Renal pelvis (tissue), 4 donors: ENCODE data around the gene WDR45B. TPM values are rescaled to one million over a fixed set of nuclear protein-coding genes. Genes with fewer than 3 reads are reported as not detected.

Experiments used
- DNase-seq: peaks from one replicate; pipeline ENCODE4 v3.0.0-alpha.2; 2013
- polyA plus RNA-seq, 3 donors: library from polyadenylated mRNA; unstranded; fragments of 120-200 nt; gene quantifications; one replicate each; pipeline ENCODE4 v1.2.1, GENCODE V29; 2013; ENCODE audit not compliant: insufficient read length in 3 of 3

The WDR45B gene
- polyA plus RNA-seq, 3 donors = 93.5 to 98.7 (median 95.2) TPM

DNA sequence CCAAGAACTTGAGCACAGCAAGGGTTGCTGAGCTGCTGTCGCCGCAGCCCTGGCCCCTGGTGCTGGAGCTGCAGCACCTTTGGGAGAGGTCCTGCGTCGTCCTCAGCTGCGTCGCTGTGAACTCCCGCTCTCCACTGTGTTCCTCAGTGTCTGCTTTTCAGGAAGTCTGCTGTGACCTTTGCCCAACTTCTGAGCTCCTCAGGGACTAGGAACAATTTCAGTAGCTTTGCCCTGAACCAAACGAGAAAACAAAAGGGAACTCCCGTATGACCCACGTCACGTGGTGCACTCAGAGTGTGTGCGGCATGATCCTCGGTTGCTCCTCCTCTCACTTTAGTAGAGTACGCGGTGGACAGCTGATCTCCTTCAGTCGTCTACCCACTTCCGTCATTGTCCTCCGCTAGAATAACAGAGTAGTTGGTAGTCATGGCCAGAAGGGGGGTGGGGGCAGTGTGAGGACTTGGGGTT is 44.2 kb downstream of the WDR45B start:
- DNase-seq = peak; percentile 77

DNA sequence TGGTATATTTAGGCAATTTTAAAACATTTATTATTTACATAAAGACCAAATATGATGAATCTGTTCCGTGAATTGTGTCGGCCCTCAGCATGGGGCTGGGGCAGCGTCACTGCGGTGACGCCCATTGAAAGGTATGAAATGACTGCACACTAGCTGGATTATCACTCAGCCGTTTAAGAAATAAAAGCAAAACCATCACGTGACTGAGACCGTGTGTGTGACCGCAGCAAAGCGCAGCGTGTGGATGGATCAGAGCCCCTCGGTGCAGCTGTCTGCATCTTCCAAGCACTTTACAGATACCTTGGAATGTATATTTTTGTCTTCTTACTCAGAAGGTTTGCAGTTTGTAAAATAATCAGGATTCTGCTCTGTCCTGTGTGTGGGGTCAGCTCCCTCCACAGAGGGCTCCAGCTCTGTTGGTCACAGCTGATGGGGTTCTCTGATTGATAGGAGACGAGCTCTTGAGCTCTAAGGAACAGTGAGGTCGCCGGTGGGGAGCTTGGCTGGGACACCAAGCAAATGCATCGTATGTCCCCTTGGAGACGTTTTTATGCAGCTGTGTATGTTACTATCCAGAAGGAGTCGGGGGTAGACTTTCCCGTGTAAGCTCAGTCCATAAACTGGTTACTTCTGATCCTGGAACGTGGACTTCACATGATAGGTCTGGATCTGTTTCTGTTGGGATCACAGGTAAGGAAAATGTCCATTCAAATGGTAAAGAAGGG is 45.1 kb downstream of the WDR45B start:
- no peak for DNase-seq

DNA sequence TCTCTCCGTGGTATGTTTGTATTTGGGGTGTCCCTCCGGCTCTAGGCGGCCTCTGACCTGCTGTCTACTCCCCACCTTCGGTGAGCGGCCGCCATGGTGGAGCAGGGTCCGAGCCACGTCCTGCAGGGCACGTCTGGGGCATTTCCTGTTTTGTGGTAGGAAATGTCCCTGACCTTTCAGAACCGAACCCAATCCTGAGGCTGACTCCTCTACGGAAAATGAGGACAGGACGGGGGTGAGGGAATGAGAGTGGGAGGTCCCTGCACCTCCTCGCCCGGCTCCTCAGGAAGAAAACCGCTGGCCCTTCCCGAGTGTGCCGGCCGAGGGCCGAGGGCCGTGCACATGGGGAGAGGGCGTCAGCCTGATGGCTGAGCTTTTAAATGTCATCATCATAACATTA is 45.8 kb downstream of the WDR45B start:
- DNase-seq = no peak

DNA sequence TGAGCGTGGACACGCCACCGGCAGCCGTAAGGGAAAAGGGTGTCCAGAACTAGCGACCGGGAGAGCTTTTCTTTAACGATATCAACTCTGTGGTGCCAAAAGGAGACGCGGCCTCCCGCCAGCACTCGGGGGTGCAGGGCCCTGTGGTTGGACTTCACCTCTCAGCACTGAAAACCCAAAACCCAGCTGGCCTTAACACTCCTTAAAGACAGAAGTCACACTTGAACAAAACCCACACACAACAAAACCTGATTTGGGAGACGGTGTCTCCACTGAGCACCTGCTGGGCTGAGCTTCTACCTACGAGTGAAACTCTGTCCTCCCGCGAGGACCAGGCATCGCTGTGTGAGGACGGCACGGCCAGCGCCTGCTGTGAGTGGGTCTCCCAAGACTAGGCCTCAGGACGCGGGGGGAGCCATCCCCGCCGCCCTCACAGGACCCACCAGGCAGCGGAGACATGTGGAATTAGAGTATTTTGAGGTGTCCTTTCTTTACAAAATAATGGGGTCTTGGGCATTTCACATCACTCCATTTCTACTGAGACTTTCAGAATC is 46.7 kb downstream of the WDR45B start:
- DNase-seq = no peak

DNA sequence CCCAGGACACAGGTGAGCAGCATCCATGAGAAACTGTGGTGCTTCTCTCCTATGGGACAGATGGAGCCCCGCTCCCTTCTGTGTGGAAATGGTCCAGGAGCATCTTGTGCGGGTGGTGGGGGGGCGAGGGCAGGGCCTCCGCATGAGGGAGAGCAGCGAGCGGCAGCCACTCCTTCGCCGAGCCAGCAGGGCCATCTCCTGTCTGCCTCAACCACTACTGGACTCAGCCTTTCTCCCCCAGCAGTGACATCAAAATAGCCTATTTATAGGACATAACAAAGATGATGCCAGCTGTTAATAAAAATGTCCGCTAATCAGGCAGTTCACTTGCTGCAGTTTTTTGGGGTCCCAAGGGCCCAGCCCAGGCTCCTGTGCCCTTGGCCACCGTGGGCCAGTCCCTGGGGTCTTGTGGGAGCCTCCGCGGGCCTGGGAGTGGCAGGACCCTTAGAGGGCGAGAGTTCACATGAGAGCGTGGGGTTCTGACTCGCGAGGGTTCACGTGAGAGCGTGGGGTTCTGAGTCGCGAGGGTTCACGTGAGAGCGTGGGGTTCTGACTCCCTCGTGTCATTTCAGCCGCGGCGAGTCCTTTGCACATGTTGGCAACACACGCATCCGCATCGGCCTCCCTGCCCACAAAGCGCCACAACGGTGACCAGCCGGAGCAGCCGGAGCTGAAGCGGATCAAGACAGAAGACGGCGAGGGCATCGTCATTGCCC is 47.4 kb downstream of the WDR45B start:
- no peak for DNase-seq

DNA sequence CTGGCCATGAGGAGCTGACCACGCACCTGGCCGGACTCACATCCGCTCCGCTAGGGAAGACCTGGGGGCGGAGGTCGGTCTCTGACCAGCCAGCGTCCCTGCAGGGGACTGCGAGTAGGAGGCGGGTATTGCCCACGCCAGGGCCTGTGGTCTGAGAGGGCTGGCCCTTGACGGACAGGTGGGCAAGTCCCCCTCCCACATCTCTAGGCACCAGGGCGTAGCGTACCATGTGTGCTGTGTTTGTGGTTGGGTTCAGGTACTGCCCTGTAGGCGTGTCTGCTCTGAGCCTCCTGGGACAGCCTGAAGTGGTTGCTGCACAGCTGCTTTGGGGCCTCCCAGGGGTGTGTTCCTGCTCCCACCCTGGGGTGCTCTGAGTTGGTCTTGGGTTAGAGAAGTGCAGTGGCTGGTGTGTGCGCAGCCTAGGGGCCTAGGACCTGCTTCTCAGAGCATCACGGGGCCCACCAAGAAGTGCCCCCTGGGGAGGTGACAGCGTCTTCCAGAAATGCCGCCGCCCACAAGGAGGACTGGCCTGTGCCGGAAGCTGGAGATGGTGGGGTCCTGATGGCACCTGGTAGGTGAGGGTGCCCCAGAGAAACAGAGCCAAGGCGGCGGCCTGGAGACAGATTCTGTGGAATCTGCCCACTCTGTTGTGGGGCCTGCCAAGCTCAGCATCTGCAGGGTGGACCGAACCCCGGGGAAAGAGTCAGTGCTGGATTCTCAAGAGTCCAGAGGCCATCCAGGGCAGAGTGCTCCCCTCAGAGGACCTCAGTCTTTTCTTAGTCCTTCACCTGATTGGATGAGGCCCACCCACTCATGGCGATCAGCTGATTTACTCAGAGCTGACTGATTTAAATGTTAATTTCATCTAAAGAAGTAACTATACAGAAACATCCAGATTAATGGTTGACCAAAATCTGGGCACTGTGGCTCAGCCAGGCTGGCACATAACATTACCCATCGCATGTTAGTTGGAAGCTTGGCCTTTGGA is 48.3 kb downstream of the WDR45B start:
- no peak for DNase-seq

DNA sequence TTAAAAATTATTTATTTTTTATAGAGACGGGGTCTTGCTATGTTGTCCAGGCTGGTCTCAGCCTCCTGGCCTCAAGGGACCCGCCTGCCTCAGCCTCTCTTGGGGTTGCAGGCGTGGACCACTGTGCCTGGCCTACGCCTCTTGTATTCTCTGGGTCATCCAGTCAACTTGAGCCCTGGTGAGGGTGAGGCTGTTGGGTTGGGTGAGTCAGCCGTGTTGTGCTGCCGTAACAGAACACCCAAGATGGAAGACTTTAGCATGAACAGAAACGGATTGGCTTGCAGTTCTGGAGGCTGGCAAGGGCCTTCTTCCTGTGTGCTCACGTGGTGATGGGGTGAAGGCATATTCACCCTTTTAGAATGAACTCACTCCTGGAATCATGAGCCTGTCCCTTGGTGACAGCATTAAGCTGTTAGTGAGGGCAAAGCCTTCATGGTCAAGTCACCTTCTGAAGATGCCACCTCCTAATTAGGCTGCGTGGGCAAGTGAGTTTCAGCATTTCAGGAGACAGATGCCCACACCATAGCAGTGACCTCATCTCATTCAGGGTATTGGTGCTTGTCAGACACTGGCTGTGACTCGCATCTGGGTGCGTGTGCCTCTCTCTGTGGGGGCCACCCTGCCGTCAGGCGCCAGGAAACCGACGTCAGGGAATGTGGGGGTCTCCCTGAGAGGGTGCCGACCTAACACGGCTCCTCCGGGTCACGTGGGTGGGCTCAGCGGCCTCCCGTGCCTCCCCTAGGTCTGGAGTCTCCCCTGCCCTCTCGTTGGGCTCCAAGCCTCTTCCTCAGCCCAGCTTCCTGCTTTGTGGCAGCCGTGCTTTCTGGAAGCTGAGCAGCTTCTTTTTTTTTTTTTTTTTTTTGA is 49.8 kb downstream of the WDR45B start:
- no peak for DNase-seq

DNA sequence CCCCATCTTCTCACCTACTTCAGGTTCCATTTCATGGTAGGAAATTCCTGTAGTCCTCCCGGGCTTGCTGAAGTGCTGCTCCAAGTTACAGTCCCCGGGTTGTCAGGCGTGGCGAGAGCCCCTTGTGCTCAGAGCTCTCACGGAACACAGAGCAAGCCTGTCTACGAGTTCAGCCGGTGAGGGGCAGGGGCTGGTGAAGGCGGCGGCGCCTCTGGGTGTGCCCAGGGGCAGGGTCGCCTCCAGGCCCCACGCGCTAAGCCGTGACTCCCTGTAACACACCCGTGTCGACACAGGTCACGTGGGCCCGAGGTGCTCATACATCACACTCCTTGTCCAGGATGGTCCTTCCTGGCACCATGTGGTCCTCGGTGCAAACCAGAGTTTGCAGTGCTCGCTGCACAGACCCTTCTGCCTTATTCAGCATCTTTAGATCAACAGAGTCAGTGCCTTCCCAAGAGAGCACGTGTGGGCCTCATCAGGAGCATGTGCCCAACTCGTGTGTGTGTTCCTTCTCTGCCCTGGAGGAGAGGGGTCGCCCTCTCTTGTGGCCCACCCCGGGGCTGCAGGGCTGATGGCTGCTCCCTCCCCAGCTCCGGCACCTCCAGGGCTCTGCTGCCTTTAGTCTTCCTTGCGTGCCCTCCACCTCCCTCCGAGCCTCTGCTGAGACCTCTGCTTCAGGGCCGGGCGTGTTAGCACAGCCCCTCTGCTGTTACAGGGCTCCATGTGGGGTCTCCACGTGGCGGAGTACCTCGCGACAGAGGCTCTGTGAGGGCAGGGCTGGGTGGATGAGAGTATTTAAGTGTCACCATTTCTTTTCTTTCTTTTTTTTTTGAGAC is 51.2 kb downstream of the WDR45B start:
- no peak for DNase-seq

DNA sequence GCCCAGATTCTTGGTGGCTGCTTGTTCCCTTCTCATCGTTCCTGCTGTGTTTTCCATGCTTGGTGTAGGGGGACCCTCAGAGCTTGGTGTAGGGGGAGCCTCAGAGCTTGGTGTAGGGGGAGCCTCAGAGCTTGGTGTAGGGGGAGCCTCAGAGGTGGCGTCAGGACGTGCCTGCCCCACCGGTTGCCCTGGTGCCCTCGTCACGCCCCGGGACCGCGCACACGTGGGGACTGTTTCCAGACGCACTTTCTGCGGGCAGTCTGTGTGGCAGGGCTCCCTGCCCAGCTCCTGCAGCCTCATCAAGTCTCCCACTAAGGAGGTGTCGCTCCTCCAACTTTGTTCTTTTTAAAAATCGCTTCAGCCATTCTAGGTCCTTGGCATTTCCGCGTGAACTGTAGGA is 51.9 kb downstream of the WDR45B start:
- DNase-seq = no peak

GRCh38 chr17:82595893-82596292 is 52.4 kb downstream of the WDR45B start:
- no peak for DNase-seq

GRCh38 chr17:82594571-82594970 is 53.7 kb downstream of the WDR45B start:
- no peak for DNase-seq

DNA sequence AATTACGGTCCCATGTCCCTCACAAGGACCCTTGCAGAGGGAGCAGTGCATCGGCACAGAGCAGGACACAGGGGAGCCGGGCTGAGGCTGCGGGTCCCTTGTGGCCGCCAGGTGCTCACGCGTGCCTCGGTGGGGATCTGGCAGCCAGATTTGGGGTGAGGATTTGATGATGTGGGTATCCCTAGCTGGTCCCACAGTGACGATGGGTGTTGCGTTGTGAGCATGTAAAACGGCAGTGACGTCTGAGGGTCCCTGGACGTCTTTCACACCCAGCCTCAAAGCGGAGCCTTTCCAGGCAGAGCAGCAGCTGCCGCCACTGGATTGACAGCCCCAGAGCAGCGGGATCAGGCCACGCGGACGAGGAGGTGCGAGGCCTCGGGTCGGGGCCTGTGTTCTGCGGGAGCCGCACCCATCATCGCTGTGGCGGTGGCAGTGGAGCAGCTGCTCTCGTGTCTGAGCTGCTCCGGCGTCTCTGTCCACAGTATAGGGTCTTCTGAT is 54.6 kb downstream of the WDR45B start:
- no peak for DNase-seq

DNA sequence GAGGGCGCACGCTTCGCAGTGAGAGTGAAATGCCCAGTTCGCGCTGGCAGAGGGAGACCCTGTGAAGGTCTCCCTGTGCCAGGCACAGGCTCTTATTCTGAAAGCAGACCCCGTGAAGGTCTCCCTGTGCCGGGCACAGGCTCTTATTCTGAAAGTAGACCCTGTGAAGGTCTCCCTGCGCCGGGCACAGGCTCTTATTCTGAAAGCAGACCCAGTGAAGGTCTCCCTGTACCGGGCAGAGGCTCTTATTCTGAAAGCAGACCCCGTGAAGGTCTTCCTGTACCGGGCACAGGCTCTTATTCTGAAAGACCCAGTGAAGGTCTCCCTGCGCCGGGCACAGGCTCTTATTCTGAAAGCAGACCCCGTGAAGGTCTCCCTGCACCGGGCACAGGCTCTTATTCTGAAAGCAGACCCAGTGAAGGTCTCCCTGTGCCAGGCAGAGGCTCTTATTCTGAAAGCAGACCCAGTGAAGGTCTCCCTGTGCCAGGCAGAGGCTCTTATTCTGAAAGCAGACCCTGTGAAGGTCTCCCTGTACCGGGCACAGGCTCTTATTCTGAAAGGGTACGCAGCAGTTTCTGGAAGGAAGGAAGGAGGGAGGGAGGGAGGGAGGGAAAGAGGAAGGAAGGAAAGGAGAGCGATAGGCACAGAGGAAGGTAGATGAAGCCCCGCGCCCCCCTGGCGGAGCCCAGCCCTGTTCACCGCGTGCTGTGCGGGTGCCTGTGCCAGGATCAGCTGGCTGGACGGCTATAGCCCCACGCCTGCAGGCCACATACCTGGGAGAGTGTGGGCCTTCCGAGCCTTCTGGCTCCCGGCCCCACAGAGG is 55.3 kb downstream of the WDR45B start:
- DNase-seq = peak; percentile 87

- DNase-seq = no peak
These were observed 55.9 kb downstream of the WDR45B start for GRCh38 chr17:82592289-82592766.

DNA sequence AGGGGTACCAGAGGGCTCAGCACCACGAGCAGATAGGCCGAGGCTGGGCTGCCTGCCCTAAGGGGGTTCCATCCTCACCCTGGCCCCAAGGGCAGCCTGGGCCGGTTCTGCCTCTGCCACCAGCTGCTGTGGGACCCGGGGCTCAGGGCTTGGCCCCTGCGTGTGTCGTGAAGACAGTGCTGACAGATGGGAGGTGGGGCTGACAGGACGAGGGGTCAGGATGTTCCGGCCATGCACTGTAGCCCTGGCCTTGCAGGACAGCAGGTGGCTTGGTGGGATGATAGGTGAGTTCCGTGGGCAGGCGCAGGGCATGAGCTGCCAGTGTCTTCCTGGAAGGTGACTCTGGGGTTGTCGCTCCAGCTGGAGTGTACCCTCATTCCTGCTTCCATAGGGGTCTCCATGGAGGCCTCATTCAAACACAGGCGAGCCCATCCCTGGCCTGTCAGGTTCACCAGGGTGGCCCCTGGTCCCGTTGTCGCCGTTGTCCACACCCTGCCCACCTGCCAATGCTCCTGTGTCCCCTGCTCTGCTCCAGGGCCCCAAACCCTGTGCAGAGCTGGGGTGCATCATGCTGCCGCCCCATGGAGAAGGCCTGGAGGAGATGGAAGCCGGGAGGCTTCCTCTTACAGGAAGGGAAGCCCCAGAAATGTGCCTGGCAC is 57.2 kb downstream of the WDR45B start:
- no peak for DNase-seq

DNA sequence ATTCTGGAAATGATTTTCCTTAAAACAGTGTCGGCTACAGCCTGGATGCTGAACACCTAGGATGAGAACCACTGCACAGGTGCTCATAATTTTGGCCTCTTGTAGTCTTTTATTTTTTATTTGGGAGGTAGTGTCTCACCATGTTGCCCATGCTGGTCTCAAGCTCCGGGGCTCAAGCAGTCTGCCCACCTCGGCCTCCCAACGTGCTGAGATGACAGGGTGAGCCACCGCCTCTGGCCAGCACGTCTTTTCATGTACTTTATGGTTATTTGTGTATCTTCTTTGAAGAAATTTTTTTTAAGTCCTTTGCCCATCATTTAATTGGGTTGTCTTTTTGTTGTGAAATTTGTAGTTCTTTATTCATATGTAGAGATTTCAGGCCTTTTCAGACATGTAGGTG is 58.0 kb downstream of the WDR45B start:
- no peak for DNase-seq

GRCh38 chr17:82589851-82590180 is 58.4 kb downstream of the WDR45B start:
- DNase-seq = no peak
